Astrocyte (in vitro differentiated cells and primary cell): ENCODE results near the gene RAD51B.

Experiments
- CTCF ChIP-seq: IDR thresholded peaks from 2 replicates; pipeline ENCODE4 v1.5.1; 2011; ENCODE audit warnings: low read depth, mild to moderate bottlenecking, inconsistent platforms, low read length, moderate library complexity; ENCODE audit not compliant: insufficient read depth
- EZH2 ChIP-seq: IDR thresholded peaks from 2 replicates; pipeline ENCODE4 v1.6.1; 2012; ENCODE audit warnings: mild to moderate bottlenecking, low read length, inconsistent platforms; ENCODE audit not compliant: insufficient read depth

GRCh38 chr14:68677901-68678300, 858.3 kb downstream of the RAD51B start:
- TF ChIP-seq CTCF (no peak), EZH2 (no peak)
